22Rv1 (cell line): Measurements from ENCODE around the gene CHAT.

Source experiments
- CTCF ChIP-seq: fragments of 450-650 bp; IDR thresholded peaks from 2 replicates; pipeline ENCODE4 v1.5.1; 2017; ENCODE audit warnings: mild to moderate bottlenecking
- ZFX ChIP-seq: fragments of 450-650 bp; IDR thresholded peaks from 2 replicates; pipeline ENCODE4 v1.6.1; 2017; ENCODE audit warnings: antibody characterized with exemption, borderline replicate concordance

- TF ChIP-seq CTCF (no peak), ZFX (no peak)
Measured at GRCh38 chr10:49613882-49614241, at the start of gene CHAT.
